Endometrium (tissue), 2 donors: Measurements from ENCODE around the gene FAM177B.

Source experiments
- FAIRE-seq: peaks from 2 replicates; lab custom pipeline; 2012; peaks lifted over from hg19 to GRCh38; lab: Jason Lieb, UNC
- donor health status: control.
- donor health status: control.

The FAM177B gene

GRCh38 chr1:222736972-222737371 is at the start of gene FAM177B:
FAM177B (plus strand) TSS chr1:222737202; CDS start chr1:222746546, 9,344 bp downstream.
- FAIRE-seq: no peak

GRCh38 chr1:222691016-222691415 is 46.0 kb upstream of the FAM177B start:
- no peak for FAIRE-seq

- no peak for FAIRE-seq
Observed at GRCh38 chr1:222694927-222695326, 42.1 kb upstream of the FAM177B start.

GRCh38 chr1:222696741-222697140 is 40.3 kb upstream of the FAM177B start:
- no peak for FAIRE-seq

- FAIRE-seq: no peak
Observed at GRCh38 chr1:222697203-222697602, 39.8 kb upstream of the FAM177B start.

GRCh38 chr1:222697826-222698225 is 39.2 kb upstream of the FAM177B start:
- FAIRE-seq: no peak

- no peak for FAIRE-seq
Observed at GRCh38 chr1:222702210-222702609, 34.8 kb upstream of the FAM177B start.

GRCh38 chr1:222704260-222704659 is 32.7 kb upstream of the FAM177B start:
- no peak for FAIRE-seq

GRCh38 chr1:222706815-222707214 is 30.2 kb upstream of the FAM177B start:
- no peak for FAIRE-seq

GRCh38 chr1:222709700-222710153 is 27.3 kb upstream of the FAM177B start:
- no peak for FAIRE-seq

GRCh38 chr1:222711319-222712252 is 25.4 kb upstream of the FAM177B start:
- FAIRE-seq: no peak

GRCh38 chr1:222712253-222713090 is 24.5 kb upstream of the FAM177B start, which contains the start of the genes AIDA and BROX:
AIDA (minus strand) TSS chr1:222712491; CDS start chr1:222712317, 174 bp downstream.
BROX (plus strand) TSS chr1:222712564; CDS start chr1:222715700, 3,136 bp downstream.
- no peak for FAIRE-seq

GRCh38 chr1:222713091-222713961 is 23.7 kb upstream of the FAM177B start:
- FAIRE-seq: peak; percentile 71

GRCh38 chr1:222716393-222716792 is 20.6 kb upstream of the FAM177B start:
- FAIRE-seq: no peak

- FAIRE-seq: no peak
Observed at GRCh38 chr1:222728746-222729145, 8.3 kb upstream of the FAM177B start.

GRCh38 chr1:222730866-222731265 is 6.1 kb upstream of the FAM177B start:
- no peak for FAIRE-seq

GRCh38 chr1:222732216-222733159 is 4.5 kb upstream of the FAM177B start:
- no peak for FAIRE-seq

- FAIRE-seq: no peak
Observed at GRCh38 chr1:222734740-222735139, 2.3 kb upstream of the FAM177B start.

- no peak for FAIRE-seq
Observed at GRCh38 chr1:222736470-222736869, 532 bp upstream of the FAM177B start.

GRCh38 chr1:222739465-222739864 is 2.5 kb downstream of the FAM177B start:
- no peak for FAIRE-seq
